Naive thymus-derived CD4-positive, alpha-beta T cell (primary cell): ENCODE data around the gene PHGDH. TPM values are rescaled to one million over a fixed set of nuclear protein-coding genes. Genes with fewer than 3 reads are reported as not detected.

Source experiments
- ATAC-seq: fragments of 150-1000 bp; cut with Tn5 transposase; 2 replicates; pipeline ENCODE4 v1.10.0; 2021; ENCODE audit warnings: mild to moderate bottlenecking, moderate library complexity
- CTCF ChIA-PET: fragments of 350-600 bp; sonication (Branson Sonifier 250); formaldehyde crosslinking; loops from one replicate; lab custom pipeline; 2021; ENCODE audit warnings: antibody characterized with exemption; lab: Charles Lee
- POLR2A ChIA-PET: fragments of 350-600 bp; sonication (Branson Sonifier 250); formaldehyde crosslinking; loops from one replicate; lab custom pipeline; 2021; ENCODE audit warnings: antibody characterized with exemption, inconsistent platforms; lab: Charles Lee
- DNase-seq, 9 donors: peaks; one replicate each; pipeline versions ENCODE4 v3.0.0 to v3.0.0-alpha.2; 2020 to 2022; ENCODE audit warnings: mixed read lengths in 1 of 9
- H3K27ac ChIP-seq: one replicate; pipeline ENCODE4 v1.7.0; 2013; ENCODE audit warnings: mild to moderate bottlenecking, low read depth, low read length, moderate library complexity
- H3K27me3 ChIP-seq, 2 donors: one replicate each; pipeline ENCODE4 v1.7.0; 2013; ENCODE audit warnings: low read length in 2 of 2, mild to moderate bottlenecking in 2 of 2, moderate library complexity in 2 of 2; ENCODE audit not compliant: control insufficient read depth in 2 of 2, insufficient read depth in 2 of 2
- H3K36me3 ChIP-seq, 3 experiments: 1 replicate in 2 of 3; 2 replicates in 1 of 3; pipeline ENCODE4 v1.7.0; 2013; ENCODE audit warnings: low read length in 3 of 3, mild to moderate bottlenecking in 3 of 3, moderate library complexity in 1 of 3; ENCODE audit not compliant: insufficient read depth in 3 of 3, control insufficient read depth in 2 of 3
- H3K4me1 ChIP-seq, 2 donors: one replicate each; pipeline ENCODE4 v1.7.0; 2013; ENCODE audit warnings: low read length in 2 of 2, mild to moderate bottlenecking in 2 of 2, moderate library complexity in 1 of 2; ENCODE audit not compliant: control insufficient read depth in 2 of 2, insufficient read depth in 2 of 2
- H3K4me3 ChIP-seq: 2 replicates; pipeline ENCODE4 v1.7.0; 2013; ENCODE audit warnings: mild to moderate bottlenecking, low read length
- H3K9me3 ChIP-seq, 3 experiments: 1 replicate in 2 of 3; 2 replicates in 1 of 3; pipeline ENCODE4 v1.7.0; 2013; ENCODE audit warnings: low read length in 3 of 3; ENCODE audit not compliant: control insufficient read depth in 2 of 3
- H3K27ac Mint-ChIP-seq, 9 donors: one replicate each; pipeline ENCODE4 v1.8.0; 2020 to 2022; ENCODE audit warnings: mixed read lengths in 9 of 9, mild to moderate bottlenecking in 8 of 9, moderate library complexity in 5 of 9, inconsistent platforms in 2 of 9
- H3K27me3 Mint-ChIP-seq, 5 donors: one replicate each; pipeline ENCODE4 v1.8.0; 2021 to 2022; ENCODE audit warnings: mixed read lengths in 5 of 5, mild to moderate bottlenecking in 1 of 5
- H3K36me3 Mint-ChIP-seq, 5 donors: one replicate each; pipeline ENCODE4 v1.8.0; 2020 to 2022; ENCODE audit warnings: mixed read lengths in 5 of 5, mild to moderate bottlenecking in 3 of 5, inconsistent platforms in 1 of 5
- H3K4me1 Mint-ChIP-seq, 7 donors: one replicate each; pipeline ENCODE4 v1.8.0; 2020 to 2022; ENCODE audit warnings: mixed read lengths in 7 of 7, mild to moderate bottlenecking in 3 of 7, inconsistent platforms in 1 of 7
- H3K4me3 Mint-ChIP-seq, 10 donors: one replicate each; pipeline ENCODE4 v1.8.0; 2020 to 2022; ENCODE audit warnings: mild to moderate bottlenecking in 10 of 10, mixed read lengths in 10 of 10, moderate library complexity in 6 of 10, inconsistent platforms in 2 of 10
- H3K9me3 Mint-ChIP-seq, 11 donors: one replicate each; pipeline ENCODE4 v1.8.0; 2020 to 2022; ENCODE audit warnings: mixed read lengths in 11 of 11, mild to moderate bottlenecking in 4 of 11, inconsistent platforms in 1 of 11, moderate library complexity in 1 of 11
- intact Hi-C, 2 donors: fragments of 100-400 bp; cut with micrococcal nuclease; formaldehyde crosslinking; loops; one replicate each; pipeline ENCODE4 v1.15.1; 2023
- polyA plus RNA-seq, 2 donors: library from polyadenylated mRNA; unstranded; fragments of 300-500 nt; fragmentation: Illumina TruSeq; gene quantifications; one replicate each; pipeline ENCODE4 v1.2.3, GENCODE V29; 2021
- total RNA-seq, 6 experiments: library from RNA in 5 of 6; stranded (reverse) in 5 of 6; gene quantifications; 1 replicate in 5 of 6; 2 replicates in 1 of 6; pipeline ENCODE4 v1.2.3 and lab custom pipeline; 2021 to 2026

The PHGDH gene
- total and polyA plus RNA-seq, 7 experiments from 2014 or later = 6.9 to 79.5 (median 18.8) TPM

DNA sequence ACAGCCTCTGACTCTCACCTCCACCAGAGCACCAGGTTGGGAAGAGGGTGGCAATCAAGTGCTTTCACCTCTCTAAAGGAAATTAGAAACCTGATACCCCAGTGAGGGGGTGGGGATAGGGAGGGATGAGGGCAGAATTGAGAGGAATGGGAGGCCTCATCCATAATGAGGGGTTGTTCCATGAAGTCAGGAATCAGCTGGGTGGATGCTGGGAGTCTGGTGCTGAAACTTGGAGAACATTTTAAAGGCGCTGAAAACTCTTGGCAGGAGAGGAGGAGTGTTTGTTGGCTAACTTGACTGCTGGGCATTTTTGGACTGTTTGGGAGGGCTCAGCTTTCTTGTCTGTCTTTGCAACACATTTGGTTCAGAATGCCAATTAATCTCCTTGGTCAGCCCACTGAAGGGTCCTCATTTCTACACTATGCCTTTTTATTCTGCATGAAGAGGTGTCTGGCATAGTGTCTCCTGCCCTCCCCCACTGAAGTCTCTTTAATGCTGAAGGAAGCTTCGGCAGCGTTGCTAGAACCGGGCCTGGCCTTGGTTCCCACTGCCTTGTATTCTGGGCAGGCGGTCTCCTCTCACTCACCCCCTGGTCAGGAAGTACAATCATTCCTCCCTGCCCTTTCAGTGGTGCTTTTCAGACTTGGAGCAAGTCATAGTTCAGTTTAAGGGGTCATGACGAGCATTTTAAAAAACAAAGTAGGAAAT lies 2.2 kb downstream of the PHGDH start:
- Histone ChIP-seq H3K4me1 (no peaks in the 10 kb centered on the region), H3K27ac (no peak overlapping the region), H3K36me3 (peaks cover 0 to 3% (median 0%) of the 10 kb centered on the region in 3 experiments), H3K9me3 (no peaks in the 10 kb centered on the region), H3K4me3 (no peak overlapping the region), H3K27me3 (no peaks in the 10 kb centered on the region)
- POLR2A ChIA-PET = no interaction called here
- Mint-ChIP-seq H3K4me3 (peak overlapping the region; percentile 35 to 97 (median 80)), H3K27ac (peak overlapping the region in 2 of 9 donors; percentile 33 to 56), H3K9me3 (peaks cover 0 to 2% (median 0%) of the 10 kb centered on the region in 11 donors), H3K36me3 (peaks cover 0 to 12% (median 0%) of the 10 kb centered on the region in 5 donors), H3K4me1 (peaks cover 15 to 48% (median 31%) of the 10 kb centered on the region in 7 donors), H3K27me3 (peaks cover 0 to 23% (median 14%) of the 10 kb centered on the region in 5 donors)
- no peak for DNase-seq
- ATAC-seq = no peak
- intact Hi-C loops = loop anchor here (5.0 to 10.0 kb wide), 2 partner anchors 42 to 1801 kb away; no protein-coding TSS in a partner anchor
- CTCF ChIA-PET = no interaction called here

DNA sequence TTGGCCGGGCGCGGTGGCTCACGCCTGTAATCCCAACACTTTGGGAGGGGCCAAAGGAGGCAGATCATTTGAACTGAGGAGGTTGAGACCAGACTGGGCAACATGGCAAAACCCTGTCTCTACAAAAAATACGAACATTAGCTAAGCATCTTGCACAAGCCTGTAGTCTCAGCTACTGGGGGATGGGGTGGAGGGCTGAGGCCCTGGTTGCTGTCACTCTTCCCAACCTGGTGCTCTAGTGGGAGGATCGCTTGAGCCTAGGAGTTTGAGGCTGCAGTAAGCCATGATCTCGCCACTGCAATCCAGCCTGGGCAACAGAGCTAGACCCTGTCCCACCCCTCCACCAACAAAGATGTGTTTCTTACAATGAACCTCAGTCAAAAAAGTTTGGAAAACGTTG lies 2.8 kb downstream of the PHGDH start:
- DNase-seq (no peak), ATAC-seq (no peak)
- Mint-ChIP-seq H3K9me3 (peaks cover 0 to 2% (median 0%) of the 10 kb centered on the region in 11 donors), H3K27ac (no peak overlapping the region), H3K27me3 (peaks cover 0 to 20% (median 11%) of the 10 kb centered on the region in 5 donors), H3K4me3 (peak overlapping the region in 4 of 10 donors; percentile 19 to 90 (median 68)), H3K36me3 (peaks cover 0 to 12% (median 0%) of the 10 kb centered on the region in 5 donors), H3K4me1 (peaks cover 15 to 52% (median 31%) of the 10 kb centered on the region in 7 donors)
- Histone ChIP-seq H3K36me3 (peaks cover 0 to 3% (median 0%) of the 10 kb centered on the region in 3 experiments), H3K9me3 (no peaks in the 10 kb centered on the region), H3K27ac (no peak overlapping the region), H3K4me3 (no peak overlapping the region), H3K27me3 (no peaks in the 10 kb centered on the region), H3K4me1 (no peaks in the 10 kb centered on the region)
- ChIA-PET CTCF (no interaction called here), POLR2A (no interaction called here)
- intact Hi-C loops = loop anchor here (5.0 to 10.0 kb wide), 2 partner anchors 42 to 1800 kb away; no protein-coding TSS in a partner anchor

DNA sequence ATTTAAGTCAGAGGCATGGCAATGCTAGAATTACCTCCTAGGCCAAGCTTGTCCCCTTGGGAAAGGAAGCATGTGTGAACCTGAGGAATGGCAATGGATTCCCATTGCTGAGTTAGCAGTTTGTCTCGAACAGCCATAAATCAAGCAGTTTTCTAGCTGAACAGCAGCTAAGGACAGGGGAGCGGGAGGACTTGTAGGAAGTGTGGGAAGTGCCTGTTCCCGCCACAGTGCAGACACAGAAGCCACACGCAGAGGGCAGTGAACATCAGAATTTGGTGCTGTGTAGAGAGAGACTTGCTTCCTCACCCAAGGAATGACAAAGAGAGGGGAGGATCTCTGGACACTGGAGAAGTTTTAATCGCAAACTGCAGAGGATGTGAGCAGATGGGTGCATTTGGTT lies 3.8 kb downstream of the PHGDH start:
- POLR2A ChIA-PET = no interaction called here
- Mint-ChIP-seq H3K9me3 (peaks cover 0 to 2% (median 0%) of the 10 kb centered on the region in 11 donors), H3K36me3 (peaks cover 0 to 15% (median 0%) of the 10 kb centered on the region in 5 donors), H3K4me1 (peaks cover 15 to 56% (median 31%) of the 10 kb centered on the region in 7 donors), H3K27ac (peak overlapping the region in 1 of 9 donors; percentile 20), H3K27me3 (peaks cover 0 to 19% (median 8%) of the 10 kb centered on the region in 5 donors), H3K4me3 (peak overlapping the region in 1 of 10 donors; percentile 28)
- H3K4me1 ChIP-seq = no peaks in the 10 kb centered on the region
- no peak for DNase-seq
- H3K36me3 ChIP-seq = peaks cover 0 to 3% (median 0%) of the 10 kb centered on the region in 3 experiments
- no peak overlapping the region for H3K4me3 ChIP-seq
- H3K27me3 ChIP-seq = no peaks in the 10 kb centered on the region
- H3K9me3 ChIP-seq = no peaks in the 10 kb centered on the region
- CTCF ChIA-PET = no interaction called here
- no peak for ATAC-seq
- intact Hi-C loops = loop anchor here in 1 of 2 donors (10.0 kb wide), 1 partner anchor 1799 kb away; no protein-coding TSS in a partner anchor
- H3K27ac ChIP-seq = no peak overlapping the region

DNA sequence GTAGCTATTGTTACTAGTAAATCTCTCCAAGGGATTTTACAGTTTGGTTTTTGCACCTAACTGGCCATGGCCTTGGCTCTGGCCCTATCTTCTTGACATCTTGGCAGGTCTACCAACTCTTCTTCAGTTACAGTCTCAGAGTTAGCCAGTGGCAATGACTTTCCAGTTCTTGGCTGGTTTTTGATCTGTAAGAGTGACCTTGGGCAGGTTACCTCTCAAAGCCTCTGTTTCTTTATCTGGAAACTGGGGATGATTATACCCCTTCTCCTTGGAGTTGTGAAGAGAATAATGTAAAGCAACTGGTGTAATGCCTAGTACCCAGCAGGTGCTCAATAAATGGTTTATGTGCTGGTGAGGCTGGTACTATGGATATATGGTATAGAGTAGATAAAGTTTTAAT lies 6.7 kb downstream of the PHGDH start:
- Mint-ChIP-seq H3K9me3 (peaks cover 0 to 2% (median 0%) of the 10 kb centered on the region in 11 donors), H3K4me1 (peaks cover 3 to 50% (median 19%) of the 10 kb centered on the region in 7 donors), H3K4me3 (no peak overlapping the region), H3K27me3 (peaks cover 0 to 4% (median 0%) of the 10 kb centered on the region in 5 donors), H3K36me3 (peaks cover 0 to 14% (median 7%) of the 10 kb centered on the region in 5 donors), H3K27ac (no peak overlapping the region)
- H3K4me3 ChIP-seq = no peak overlapping the region
- ATAC-seq (no peak), DNase-seq (no peak)
- H3K4me1 ChIP-seq = no peaks in the 10 kb centered on the region
- no peaks in the 10 kb centered on the region for H3K9me3 ChIP-seq
- no peak overlapping the region for H3K27ac ChIP-seq
- H3K36me3 ChIP-seq = peaks cover 0 to 8% (median 0%) of the 10 kb centered on the region in 3 experiments
- ChIA-PET POLR2A (no interaction called here), CTCF (no interaction called here)
- H3K27me3 ChIP-seq = no peaks in the 10 kb centered on the region
- intact Hi-C loops = loop anchor here in 1 of 2 donors (10.0 kb wide), 1 partner anchor 1796 kb away; no protein-coding TSS in a partner anchor

DNA sequence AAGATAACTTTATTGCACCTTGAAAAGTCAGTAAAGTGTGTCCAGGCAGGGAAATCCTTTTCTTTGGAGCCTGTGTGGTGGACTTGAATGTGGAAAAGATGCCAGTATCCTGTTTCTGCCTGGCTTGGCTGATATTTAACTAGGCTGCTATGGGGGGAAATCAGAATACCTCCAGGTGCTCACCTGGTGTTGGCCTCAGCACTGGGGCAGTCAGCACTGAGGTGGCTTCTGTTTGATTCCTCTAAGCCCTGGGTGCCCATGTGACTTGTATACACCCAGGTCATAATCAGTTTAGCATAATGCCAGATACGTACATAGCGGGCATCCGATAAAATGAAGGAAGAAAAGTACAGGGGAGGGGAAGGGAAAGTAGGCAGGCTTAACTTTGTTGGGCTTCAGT lies 7.2 kb downstream of the PHGDH start:
- POLR2A ChIA-PET = no interaction called here
- peaks cover 0 to under 1% (median 0%) of the 10 kb centered on the region in 5 donors for H3K27me3 Mint-ChIP-seq
- intact Hi-C loops = loop anchor here in 1 of 2 donors (10.0 kb wide), 1 partner anchor 1796 kb away; no protein-coding TSS in a partner anchor

DNA sequence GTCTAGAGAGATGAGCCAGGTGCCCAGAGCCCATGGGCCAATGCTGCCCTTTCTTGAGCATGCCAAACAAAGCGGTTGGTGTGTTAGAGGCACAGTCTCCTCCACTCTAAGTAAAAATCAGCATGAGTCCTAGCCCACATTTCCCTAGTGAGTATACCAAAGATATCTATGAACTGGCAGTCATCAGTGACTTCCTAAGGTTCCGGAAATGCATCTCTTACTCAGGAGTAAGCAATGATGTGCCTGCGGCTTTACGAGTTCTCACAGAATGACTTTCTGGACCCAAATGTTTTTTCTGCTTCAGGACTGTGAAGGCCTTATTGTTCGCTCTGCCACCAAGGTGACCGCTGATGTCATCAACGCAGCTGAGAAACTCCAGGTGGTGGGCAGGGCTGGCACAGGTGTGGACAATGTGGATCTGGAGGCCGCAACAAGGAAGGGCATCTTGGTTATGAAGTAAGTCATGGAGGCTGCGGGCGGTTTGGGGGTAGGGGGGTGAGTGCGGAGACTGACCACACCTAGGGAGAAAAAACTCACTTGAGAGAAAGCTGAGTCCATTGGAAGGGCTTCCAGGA lies 9.2 kb downstream of the PHGDH start:
- ATAC-seq (no peak), DNase-seq (no peak)
- Histone ChIP-seq H3K4me1 (no peaks in the 10 kb centered on the region), H3K27ac (no peak overlapping the region), H3K4me3 (no peak overlapping the region), H3K27me3 (no peaks in the 10 kb centered on the region), H3K9me3 (no peaks in the 10 kb centered on the region), H3K36me3 (peaks cover 0 to 13% (median 0%) of the 10 kb centered on the region in 3 experiments)
- H3K27ac Mint-ChIP-seq = no peak overlapping the region
- H3K4me3 Mint-ChIP-seq = no peak overlapping the region
- H3K27me3 Mint-ChIP-seq = no peaks in the 10 kb centered on the region
- POLR2A ChIA-PET = no interaction called here
- peaks cover 0 to 19% (median 9%) of the 10 kb centered on the region in 5 donors for H3K36me3 Mint-ChIP-seq
- CTCF ChIA-PET = no interaction called here
- intact Hi-C loops = no loop called here
- peaks cover 0 to 2% (median 0%) of the 10 kb centered on the region in 11 donors for H3K9me3 Mint-ChIP-seq
- H3K4me1 Mint-ChIP-seq = peaks cover 0 to 26% (median 11%) of the 10 kb centered on the region in 7 donors

More for the DNA sequence above, 7.2 kb downstream of the PHGDH start:
- ATAC-seq = no peak
- Histone ChIP-seq H3K27me3 (no peaks in the 10 kb centered on the region), H3K9me3 (no peaks in the 10 kb centered on the region), H3K4me3 (no peak overlapping the region), H3K36me3 (peaks cover 0 to 10% (median 0%) of the 10 kb centered on the region in 3 experiments), H3K27ac (no peak overlapping the region), H3K4me1 (no peaks in the 10 kb centered on the region)
- Mint-ChIP-seq H3K4me1 (peaks cover 0 to 45% (median 13%) of the 10 kb centered on the region in 7 donors), H3K27ac (no peak overlapping the region), H3K36me3 (peaks cover 0 to 14% (median 10%) of the 10 kb centered on the region in 5 donors), H3K4me3 (no peak overlapping the region), H3K9me3 (peaks cover 0 to 2% (median 0%) of the 10 kb centered on the region in 11 donors)
- CTCF ChIA-PET = no interaction called here
- no peak for DNase-seq
